Progenitor cell of endocrine pancreas (in vitro differentiated cells): Measurements from ENCODE around the gene INS. TPM values are rescaled to one million over a fixed set of nuclear protein-coding genes. Genes with fewer than 3 reads are reported as not detected.
"Not testable (repeated sequence)": the region's sequence is repeated elsewhere in the genome, so short reads cannot be mapped to it uniquely, and the experiment has no call there.

Experiments used
- DNase-seq: peaks from one replicate; pipeline ENCODE4 v3.0.0; 2021; ENCODE audit warnings: low spot score; ENCODE audit not compliant: unreplicated experiment
- H3K27ac Mint-ChIP-seq: 2 replicates; pipeline ENCODE4 v1.8.0; 2021; ENCODE audit warnings: mild to moderate bottlenecking, moderate library complexity, mixed read lengths
- H3K27me3 Mint-ChIP-seq: 2 replicates; pipeline ENCODE4 v1.8.0; 2021; ENCODE audit warnings: mixed read lengths
- H3K36me3 Mint-ChIP-seq: 2 replicates; pipeline ENCODE4 v1.8.0; 2022; ENCODE audit warnings: mixed read lengths; ENCODE audit not compliant: insufficient read depth
- H3K4me1 Mint-ChIP-seq: 2 replicates; pipeline ENCODE4 v1.8.0; 2021; ENCODE audit warnings: low read depth, mixed read lengths
- H3K4me3 Mint-ChIP-seq: 2 replicates; pipeline ENCODE4 v1.8.0; 2021; ENCODE audit warnings: low read depth, mild to moderate bottlenecking, moderate library complexity, mixed read lengths
- H3K9me3 Mint-ChIP-seq: 2 replicates; pipeline ENCODE4 v1.8.0; 2021; ENCODE audit warnings: low read depth, mixed read lengths
- total RNA-seq: library from RNA; stranded (reverse); gene quantifications from 2 replicates; pipeline ENCODE4 v1.2.1, GENCODE V29; 2021
- TF ChIP-seq, protein P1 (sequence below): fragments of 200-600 bp; sonication (generic); IDR thresholded peaks from one replicate; pipeline ENCODE4 v1.5.0; 2021; ENCODE audit warnings: antibody characterized with exemption, mild to moderate bottlenecking; ENCODE audit not compliant: unreplicated experiment

INS gene
- total RNA-seq, 1 donor from 2014 or later, result 75.2 TPM

DNA sequence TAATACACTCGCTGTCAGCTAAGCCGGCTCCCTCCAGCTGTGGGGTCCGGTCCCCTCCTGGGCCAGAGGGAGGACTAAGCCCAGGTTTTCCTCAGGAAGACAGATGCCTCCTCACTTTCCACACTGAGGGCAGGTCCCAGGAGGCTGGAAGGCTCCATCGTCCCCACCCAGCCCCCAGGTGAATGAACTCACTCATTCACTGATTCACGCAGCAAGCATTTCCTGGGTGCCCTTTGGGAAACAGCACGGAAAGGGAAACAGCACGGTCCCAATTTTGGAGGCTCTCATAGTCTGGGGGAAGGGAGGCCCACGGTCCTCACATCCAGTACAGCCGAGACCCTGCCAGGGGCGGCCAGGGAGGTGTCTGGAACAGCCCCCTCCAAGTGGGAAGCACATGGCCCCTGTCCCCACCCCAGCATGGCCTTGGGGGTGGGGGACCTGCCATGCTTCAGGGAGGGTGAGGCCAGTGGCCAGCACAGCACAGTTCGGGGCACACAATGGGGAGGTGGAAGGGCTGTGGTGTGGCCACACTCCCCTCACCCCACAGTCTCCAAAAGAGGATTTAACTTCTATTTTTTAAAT is 19.9 kb upstream of the INS start:
- Mint-ChIP-seq H3K4me3 (no peak overlapping the region), H3K27ac (no peak overlapping the region), H3K27me3 (peaks cover 22% of the 10 kb centered on the region), H3K4me1 (peaks cover 14% of the 10 kb centered on the region), H3K9me3 (no peaks in the 10 kb centered on the region), H3K36me3 (no peaks in the 10 kb centered on the region)
- TF ChIP-seq, protein P1, sequence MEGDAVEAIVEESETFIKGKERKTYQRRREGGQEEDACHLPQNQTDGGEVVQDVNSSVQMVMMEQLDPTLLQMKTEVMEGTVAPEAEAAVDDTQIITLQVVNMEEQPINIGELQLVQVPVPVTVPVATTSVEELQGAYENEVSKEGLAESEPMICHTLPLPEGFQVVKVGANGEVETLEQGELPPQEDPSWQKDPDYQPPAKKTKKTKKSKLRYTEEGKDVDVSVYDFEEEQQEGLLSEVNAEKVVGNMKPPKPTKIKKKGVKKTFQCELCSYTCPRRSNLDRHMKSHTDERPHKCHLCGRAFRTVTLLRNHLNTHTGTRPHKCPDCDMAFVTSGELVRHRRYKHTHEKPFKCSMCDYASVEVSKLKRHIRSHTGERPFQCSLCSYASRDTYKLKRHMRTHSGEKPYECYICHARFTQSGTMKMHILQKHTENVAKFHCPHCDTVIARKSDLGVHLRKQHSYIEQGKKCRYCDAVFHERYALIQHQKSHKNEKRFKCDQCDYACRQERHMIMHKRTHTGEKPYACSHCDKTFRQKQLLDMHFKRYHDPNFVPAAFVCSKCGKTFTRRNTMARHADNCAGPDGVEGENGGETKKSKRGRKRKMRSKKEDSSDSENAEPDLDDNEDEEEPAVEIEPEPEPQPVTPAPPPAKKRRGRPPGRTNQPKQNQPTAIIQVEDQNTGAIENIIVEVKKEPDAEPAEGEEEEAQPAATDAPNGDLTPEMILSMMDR, result no peak
- DNase-seq, result no peak

DNA sequence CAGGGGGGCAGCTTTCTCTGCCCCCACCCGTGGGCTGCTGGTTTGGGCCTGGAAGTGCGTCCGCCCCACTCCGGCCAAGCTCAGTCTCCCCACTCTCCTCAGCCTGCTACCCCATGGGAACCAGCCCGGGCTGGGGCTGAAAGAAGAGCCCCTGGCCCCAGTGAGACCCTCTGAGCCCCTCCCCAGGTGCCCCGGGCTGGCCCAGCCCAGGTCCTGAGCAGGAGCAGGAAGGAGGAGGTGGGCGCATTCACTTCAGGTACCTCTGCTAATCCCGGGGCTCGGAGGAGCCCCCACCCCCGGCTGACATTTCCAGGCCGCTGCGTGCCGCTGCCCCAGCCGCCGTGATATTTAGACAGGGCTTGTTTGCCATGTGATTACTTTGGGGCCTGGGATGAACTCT is 19.3 kb upstream of the INS start:
- peaks cover 22% of the 10 kb centered on the region for H3K27me3 Mint-ChIP-seq
- peaks cover 14% of the 10 kb centered on the region for H3K4me1 Mint-ChIP-seq
- H3K36me3 Mint-ChIP-seq, result no peaks in the 10 kb centered on the region
- TF ChIP-seq, protein P1, result no peak
- H3K27ac Mint-ChIP-seq, result no peak overlapping the region
- no peak for DNase-seq
- no peak overlapping the region for H3K4me3 Mint-ChIP-seq
- H3K9me3 Mint-ChIP-seq, result no peaks in the 10 kb centered on the region

DNA sequence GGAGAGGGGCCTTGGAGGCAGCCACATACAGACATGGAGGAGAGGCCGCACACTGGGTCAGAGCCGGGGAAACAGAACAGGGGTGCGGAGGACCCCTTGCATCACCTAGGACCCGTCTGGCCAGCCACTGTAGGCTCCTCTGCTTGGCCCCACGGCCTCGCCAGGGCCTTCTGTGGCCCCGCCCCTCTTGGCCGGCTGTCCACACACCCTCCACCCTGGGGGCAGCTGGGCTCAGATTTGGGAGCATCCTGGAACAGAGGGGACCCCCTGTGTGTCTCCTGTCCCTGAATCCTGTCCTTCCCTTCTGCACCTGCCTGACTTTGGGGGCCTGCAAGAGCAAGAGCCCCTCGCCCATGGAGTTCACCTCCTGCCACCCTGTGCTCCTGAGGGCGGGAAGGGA is 18.5 kb upstream of the INS start:
- H3K27me3 Mint-ChIP-seq, result peaks cover 13% of the 10 kb centered on the region
- no peak overlapping the region for H3K4me3 Mint-ChIP-seq
- H3K27ac Mint-ChIP-seq, result no peak overlapping the region
- no peak for DNase-seq
- no peaks in the 10 kb centered on the region for H3K36me3 Mint-ChIP-seq
- H3K9me3 Mint-ChIP-seq, result no peaks in the 10 kb centered on the region
- peaks cover 14% of the 10 kb centered on the region for H3K4me1 Mint-ChIP-seq
- TF ChIP-seq, protein P1, result no peak

DNA sequence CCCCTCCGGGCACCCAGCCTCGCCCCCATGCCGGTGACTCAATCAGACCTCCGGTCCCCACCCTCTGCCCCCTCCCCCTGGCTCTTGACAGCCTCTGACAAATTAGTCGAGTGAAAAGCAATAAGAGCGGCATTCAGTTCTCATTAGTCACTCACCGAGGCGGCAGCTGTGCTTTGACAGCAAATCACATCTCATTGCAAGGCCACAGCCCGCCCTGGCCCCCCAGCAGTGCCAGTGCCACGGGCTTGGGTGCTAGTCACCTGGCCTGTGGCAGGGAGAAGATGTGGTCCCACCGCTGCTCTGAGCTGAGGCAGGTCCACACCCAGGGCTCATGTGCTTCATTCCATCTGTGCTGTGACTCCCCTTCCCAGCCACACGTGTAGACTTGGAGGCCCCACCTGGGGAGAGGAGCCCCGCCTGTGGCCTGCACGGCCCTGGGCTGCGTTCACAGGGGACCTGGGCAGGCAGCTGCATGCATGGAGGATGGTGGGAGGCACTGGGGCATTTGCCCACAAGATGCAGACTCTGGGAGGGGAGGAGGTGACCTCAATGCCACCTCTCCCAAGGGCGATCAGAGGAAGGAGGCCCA is 18.0 kb upstream of the INS start:
- TF ChIP-seq, protein P1, result no peak
- H3K4me3 Mint-ChIP-seq, result no peak overlapping the region
- peaks cover 14% of the 10 kb centered on the region for H3K4me1 Mint-ChIP-seq
- no peak overlapping the region for H3K27ac Mint-ChIP-seq
- no peak for DNase-seq
- H3K9me3 Mint-ChIP-seq, result no peaks in the 10 kb centered on the region
- peaks cover 13% of the 10 kb centered on the region for H3K27me3 Mint-ChIP-seq
- no peaks in the 10 kb centered on the region for H3K36me3 Mint-ChIP-seq

GRCh38 chr11:2178055-2178773 is 17.2 kb upstream of the INS start:
- not testable (repeated sequence) for DNase-seq, H3K4me3 Mint-ChIP-seq, H3K36me3 Mint-ChIP-seq, H3K27ac Mint-ChIP-seq, H3K9me3 Mint-ChIP-seq
- Mint-ChIP-seq H3K27me3 (peaks cover 10% of the 10 kb centered on the region), H3K4me1 (peaks cover 14% of the 10 kb centered on the region)

DNA sequence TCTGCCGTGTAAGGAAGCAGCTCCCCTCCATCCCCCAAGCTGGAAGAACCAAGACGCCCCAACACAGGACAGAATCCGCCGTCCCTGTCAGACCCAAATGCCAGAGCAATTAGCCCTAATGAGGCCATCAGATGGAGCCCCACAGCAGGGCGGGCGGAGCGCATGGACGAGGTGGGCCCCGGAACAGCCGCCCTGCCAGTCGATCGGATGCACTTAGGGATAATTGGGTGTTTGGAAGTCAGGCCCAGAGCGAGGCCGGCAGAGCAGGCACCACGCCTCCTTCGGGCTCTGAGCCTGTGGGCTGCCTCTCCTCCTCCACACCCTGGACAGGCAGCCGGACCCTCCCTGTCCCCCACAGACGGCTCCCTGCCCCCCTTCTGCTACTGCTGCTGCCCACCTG is 16.1 kb upstream of the INS start:
- DNase-seq, result no peak
- no peak overlapping the region for H3K4me3 Mint-ChIP-seq
- H3K36me3 Mint-ChIP-seq, result no peaks in the 10 kb centered on the region
- H3K4me1 Mint-ChIP-seq, result peaks cover 14% of the 10 kb centered on the region
- peaks cover 10% of the 10 kb centered on the region for H3K27me3 Mint-ChIP-seq
- no peaks in the 10 kb centered on the region for H3K9me3 Mint-ChIP-seq
- TF ChIP-seq, protein P1, result no peak
- no peak overlapping the region for H3K27ac Mint-ChIP-seq
